HepG2 (cell line): Measurements from ENCODE around the gene GDF7. TPM values are rescaled to one million over a fixed set of nuclear protein-coding genes. Genes with fewer than 3 reads are reported as not detected.

ENCODE experiments used
- ATAC-seq: fragments of 200-7000 bp; cut with Tn5 transposase; 3 replicates; pipeline ENCODE4 v1.9.1; 2020; ENCODE audit warnings: mild to moderate bottlenecking, moderate library complexity
- BruUV-seq: library from RNA; stranded (reverse); fragments of 400-500 nt; replicated peaks from 2 replicates; lab custom pipeline; 2021; lab: Mats Ljungman, UMichigan
- CTCF ChIA-PET: fragments of 300-600 bp; formaldehyde crosslinking; extraction: SDS; loops from one replicate; lab custom pipeline; 2021; ENCODE audit warnings: low total read pairs, inconsistent platforms, low intra/inter-chr PET ratio; lab: Yijun Ruan, JAX
- POLR2A ChIA-PET: fragments of 350-600 bp; sonication (Branson Sonifier 250); formaldehyde crosslinking; loops from one replicate; lab custom pipeline; 2020; ENCODE audit warnings: antibody characterized with exemption, inconsistent platforms; lab: Yijun Ruan, JAX
- DNase-seq: peaks from one replicate; pipeline ENCODE4 v3.0.0-alpha.2; 2015; ENCODE audit warnings: low spot score
- FAIRE-seq: peaks from 3 replicates; lab custom pipeline; 2011; peaks lifted over from hg19 to GRCh38; lab: Jason Lieb, UNC
- H2AFZ ChIP-seq: one replicate; pipeline ENCODE4 v1.6.1; 2011; ENCODE audit warnings: low read length, inconsistent platforms
- H3K27ac ChIP-seq: fragments of 300-600 bp; 3 replicates; pipeline ENCODE4 v1.8.0; 2011; ENCODE audit warnings: mixed run types, mild to moderate bottlenecking, mixed read lengths, low read length, inconsistent platforms; ENCODE audit not compliant: insufficient read depth; ENCODE audit errors: extremely low read length
- H3K27me3 ChIP-seq, 2 experiments: fragments of 200-600 bp in 1 of 2; 2 replicates in 1 of 2; 3 replicates in 1 of 2; pipeline versions ENCODE4 v1.6.0 to v1.8.0; 2011; ENCODE audit warnings: low read length in 2 of 2, mild to moderate bottlenecking in 2 of 2, moderate library complexity in 2 of 2, inconsistent platforms in 1 of 2; ENCODE audit not compliant: insufficient read depth in 2 of 2, control insufficient read depth in 1 of 2
- H3K36me3 ChIP-seq, 2 experiments: fragments of 200-600 bp in 1 of 2; replicated peaks in 1 of 2; 2 replicates in 1 of 2; 3 replicates in 1 of 2; pipeline versions ENCODE4 v1.5.1 to v1.8.0; 2011; ENCODE audit warnings: low read length in 2 of 2, inconsistent platforms in 1 of 2; ENCODE audit not compliant: insufficient read depth in 2 of 2, control insufficient read depth in 1 of 2
- H3K4me1 ChIP-seq: 2 replicates; pipeline ENCODE4 v1.5.1; 2012; ENCODE audit warnings: low read length, inconsistent platforms; ENCODE audit not compliant: insufficient read depth
- H3K4me2 ChIP-seq: 2 replicates; pipeline ENCODE4 v1.6.0; 2011; ENCODE audit warnings: low read depth, low read length, inconsistent platforms
- H3K4me3 ChIP-seq, 3 experiments: fragments of 200-600 bp in 1 of 3; sonication (generic), shearing (Covaris generic) in 1 of 3; replicated peaks in 1 of 3; 2 replicates each; pipeline ENCODE4 v1.5.1; 2011 to 2016; ENCODE audit warnings: low read length in 3 of 3, inconsistent platforms in 2 of 3, low read depth in 2 of 3, mild to moderate bottlenecking in 2 of 3, control low read depth in 1 of 3, mixed read lengths in 1 of 3; ENCODE audit not compliant: insufficient read depth in 1 of 3
- H3K79me2 ChIP-seq: one replicate; pipeline ENCODE4 v1.6.1; 2011; ENCODE audit warnings: low read length, inconsistent platforms; ENCODE audit not compliant: insufficient read depth
- H3K9ac ChIP-seq: 2 replicates; pipeline ENCODE4 v1.6.0; 2011; ENCODE audit warnings: mild to moderate bottlenecking, low read depth, low read length, inconsistent platforms; ENCODE audit not compliant: insufficient read depth
- H3K9me3 ChIP-seq: 2 replicates; pipeline ENCODE4 v1.5.1; 2012; ENCODE audit warnings: mild to moderate bottlenecking, low read length
- H4K20me1 ChIP-seq: 2 replicates; pipeline ENCODE4 v1.6.0; 2011; ENCODE audit warnings: inconsistent platforms, mild to moderate bottlenecking, low read length, moderate library complexity; ENCODE audit not compliant: insufficient read depth
- MAF1 ChIP-seq: sonication (generic); formaldehyde crosslinking; IDR thresholded peaks from 2 replicates; pipeline ENCODE4 v1.5.0; 2020; ENCODE audit warnings: missing genetic modification reagents, borderline replicate concordance
- NCOR1 ChIP-seq: fragments of 200-600 bp; sonication (generic); IDR thresholded peaks from 2 replicates; pipeline ENCODE4 v1.7.0; 2017; ENCODE audit warnings: antibody characterized with exemption, low read length, borderline replicate concordance
- PHF8 ChIP-seq: sonication (generic); formaldehyde crosslinking; IDR thresholded peaks from 2 replicates; pipeline ENCODE4 v1.5.0; 2020; ENCODE audit warnings: missing genetic modification reagents
- ZNF550 ChIP-seq: sonication (generic); formaldehyde crosslinking; IDR thresholded peaks from 2 replicates; pipeline ENCODE4 v1.4.0; 2020; ENCODE audit warnings: mild to moderate bottlenecking, missing genetic modification reagents, borderline replicate concordance
- WGBS: methylation state at CpG from one replicate; pipeline ENCODE4 v1.1.6; 2017; ENCODE audit warnings: low lambda C conversion rate; 5-methylcytosine and 5-hydroxymethylcytosine counted together
- in situ Hi-C: cut with HindIII; loops from 2 replicates; pipeline ENCODE4 v1.10.0; 2017; ENCODE audit warnings: low pct_unique_long_range_greater_than_20kb; ENCODE audit not compliant: extremely low pct_ligation_motif_present
- intact Hi-C: fragments of 100-400 bp; cut with micrococcal nuclease; formaldehyde crosslinking; loops from one replicate; pipeline ENCODE4 v1.10.0; 2022; ENCODE audit not compliant: unreplicated experiment
- polyA plus RNA-seq, 8 experiments: library from polyadenylated mRNA; depleted of rRNA in 3 of 8; stranded (reverse) in 7 of 8; unstranded in 1 of 8; fragments of >200 nt; fragmentation: Illumina TruSeq in 4 of 8; extraction: Trizol in 4 of 8; gene quantifications; 2 replicates each; pipeline versions ENCODE4 v1.2.1 to v1.2.3, GENCODE V29; 2011 to 2016; ENCODE audit warnings: low read depth in 4 of 8, missing spikeins in 1 of 8, mixed read lengths in 1 of 8; ENCODE audit not compliant: insufficient read depth in 1 of 8
- total RNA-seq, 5 experiments: library from RNA; depleted of rRNA; stranded (reverse); fragments of >200 nt; fragmentation: Illumina TruSeq; extraction: Trizol; gene quantifications; 2 replicates each; pipeline ENCODE4 v1.2.3, GENCODE V29; 2016; ENCODE audit warnings: low read depth in 1 of 5
- TF ChIP-seq, protein P1 (sequence below): IDR thresholded peaks from 2 replicates; pipeline ENCODE4 v1.6.1; 2016; ENCODE audit warnings: missing compliant biosample characterization, missing genetic modification reagents, borderline replicate concordance

Gene GDF7
- total and polyA plus RNA-seq, 2 of the 13 experiments (the other 11 are each of a cell fraction or from before 2014, with no cell fraction given): 1.6 to 15.0 TPM

DNA sequence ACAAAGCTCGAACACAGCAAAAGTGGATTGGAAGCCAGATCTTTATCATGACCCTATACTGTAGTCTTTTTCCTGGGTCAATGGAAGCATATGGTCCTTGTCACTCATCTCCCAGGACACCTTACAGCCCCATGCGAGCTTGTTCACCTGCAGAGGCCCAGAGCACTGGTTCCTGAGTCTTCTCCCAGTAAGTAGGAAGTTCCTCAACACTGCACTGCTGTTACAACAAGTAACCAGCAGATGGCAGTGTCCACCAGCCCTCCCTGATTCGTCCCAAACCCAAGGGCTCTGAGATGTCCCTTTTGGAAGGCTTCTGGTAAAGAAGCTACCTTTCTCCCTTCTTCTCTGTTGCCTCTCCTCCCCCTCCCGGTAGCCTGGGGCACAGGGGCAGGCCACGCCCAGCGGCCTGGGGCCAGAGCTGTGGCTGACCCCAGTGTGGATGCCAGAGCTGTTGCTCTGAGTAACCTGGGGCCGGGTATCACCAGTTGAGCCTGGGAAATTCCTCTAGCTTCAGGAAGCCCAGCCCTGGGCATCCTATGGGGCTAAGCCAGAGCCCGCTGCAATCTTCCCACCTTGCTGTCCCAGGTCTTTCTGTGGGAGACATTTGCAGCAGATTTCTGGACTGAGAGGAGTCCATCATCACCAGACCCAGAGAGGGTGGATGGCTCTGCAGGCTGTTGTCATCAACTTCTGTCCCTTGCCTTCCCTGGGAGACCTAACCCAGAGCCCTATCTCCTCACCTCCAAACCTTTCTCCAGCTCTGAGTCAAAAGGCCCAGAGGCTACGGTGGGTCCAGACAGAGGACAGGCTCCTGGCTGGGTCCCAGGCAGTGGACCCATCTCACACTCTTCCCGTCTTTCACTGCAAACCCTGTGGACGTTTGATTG, 5.3 kb upstream of the GDF7 start (continued):
- TF ChIP-seq, protein P1, sequence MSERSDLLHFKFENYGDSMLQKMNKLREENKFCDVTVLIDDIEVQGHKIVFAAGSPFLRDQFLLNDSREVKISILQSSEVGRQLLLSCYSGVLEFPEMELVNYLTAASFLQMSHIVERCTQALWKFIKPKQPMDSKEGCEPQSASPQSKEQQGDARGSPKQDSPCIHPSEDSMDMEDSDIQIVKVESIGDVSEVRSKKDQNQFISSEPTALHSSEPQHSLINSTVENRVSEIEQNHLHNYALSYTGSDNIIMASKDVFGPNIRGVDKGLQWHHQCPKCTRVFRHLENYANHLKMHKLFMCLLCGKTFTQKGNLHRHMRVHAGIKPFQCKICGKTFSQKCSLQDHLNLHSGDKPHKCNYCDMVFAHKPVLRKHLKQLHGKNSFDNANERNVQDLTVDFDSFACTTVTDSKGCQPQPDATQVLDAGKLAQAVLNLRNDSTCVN (CRISPR knock-in tag): 0 out of 2 replicates have a peak, but pooled peaks have one; percentile 52
- TF ChIP-seq ZNF550 (CRISPR knock-in tag) (0 out of 2 replicates have a peak, but pooled peaks have one; percentile 82), NCOR1 (no peak)
- TF ChIP-seq, all 625 proteins: peak for 109

DNA sequence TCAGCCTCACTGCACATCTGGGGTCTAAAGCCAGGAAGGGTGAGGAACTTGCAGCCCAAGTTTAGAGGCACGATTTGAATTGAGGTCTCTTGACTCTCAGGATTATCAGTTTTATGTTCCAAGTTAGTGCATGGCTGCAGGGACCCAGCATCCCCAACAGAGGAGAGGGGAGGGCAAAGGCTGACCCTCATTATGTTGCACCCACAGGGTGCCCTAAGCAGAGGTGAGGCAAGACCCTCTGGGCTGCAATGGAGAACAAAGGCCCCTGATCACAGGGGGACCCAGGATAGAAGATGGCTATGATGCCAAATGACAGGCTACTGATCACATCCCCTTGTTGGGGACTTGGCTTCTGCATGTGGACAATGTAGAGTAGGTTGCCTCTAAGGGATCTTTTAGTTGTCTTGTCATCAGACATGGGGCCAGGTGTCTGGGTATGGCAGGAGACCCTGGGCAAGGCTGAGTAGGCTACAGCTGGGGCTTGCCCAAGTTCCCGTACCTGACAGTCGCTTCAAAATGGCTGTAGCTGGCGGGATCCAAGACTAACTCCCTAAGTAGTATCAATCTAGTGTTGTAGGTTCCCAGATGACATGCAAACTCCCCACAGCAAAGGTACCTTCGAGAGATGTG, 4.5 kb upstream of the GDF7 start:
- ChIA-PET CTCF (interaction anchor here (1.3 to 3.2 kb wide), 3 partner anchors 14 to 301 kb away, joined by 8 to 61 read pairs (median 28); no protein-coding TSS in a partner anchor), POLR2A (interaction anchor here (1.2 to 8.5 kb wide), 3 partner anchors 11 to 336 kb away, joined by 4 to 216 read pairs (median 23); partner anchors contain the start of gene HS1BP3)
- no peak for DNase-seq
- Histone ChIP-seq H3K4me3 (no peak overlapping the region), H3K27me3 (peaks cover 22 to 55% of the 10 kb centered on the region in 2 experiments; a peak in 4 of 5 replicates), H4K20me1 (no peaks in the 10 kb centered on the region), H2AFZ (no peak overlapping the region), H3K9me3 (no peaks in the 10 kb centered on the region), H3K36me3 (no peaks in the 10 kb centered on the region), H3K4me1 (peaks cover 38% of the 10 kb centered on the region), H3K4me2 (no peak overlapping the region), H3K79me2 (no peaks in the 10 kb centered on the region), H3K9ac (no peak overlapping the region), H3K27ac (no peak overlapping the region)
- in situ Hi-C loops: loop anchor here (10.0 to 25.0 kb wide), 2 partner anchors 300 to 502 kb away; no protein-coding TSS in a partner anchor
- FAIRE-seq: no peak
- intact Hi-C loops: loop anchor here (5.0 to 10.0 kb wide), 2 partner anchors 505 to 652 kb away; no protein-coding TSS in a partner anchor
- TF ChIP-seq PHF8 (CRISPR knock-in tag): 0 out of 2 replicates have a peak, but pooled peaks have one; percentile 10
- no peak for TF ChIP-seq MAF1 (CRISPR knock-in tag)
- BruUV-seq: no TSS peak
- 34% methylated on average over 5 of the region's 5 CpGs for WGBS
- no peak for ATAC-seq
